OCI-LY3 (cell line): ENCODE measurements around the gene DSCAM.

Experiments
- CTCF ChIP-seq: fragments of 200-600, 300-600 bp; sonication (generic); IDR thresholded peaks from 2 replicates; pipeline ENCODE4 v1.5.1; 2014; ENCODE audit warnings: antibody characterized with exemption, low read length, low read depth
- EZH2phosphoT487 ChIP-seq: fragments of 200-600 bp; shearing (Covaris generic); IDR thresholded peaks from 2 replicates; pipeline ENCODE4 v1.6.1; 2018; ENCODE audit warnings: antibody characterized with exemption, mixed run types, low read depth

- TF ChIP-seq EZH2phosphoT487: no peak
- no peak for TF ChIP-seq CTCF
Observed at GRCh38 chr21:40049031-40049930, 797.7 kb downstream of the DSCAM start.
